MM.1S (cell line): Measurements from ENCODE around the gene FBLN2.

Experiments used
- CTCF ChIP-seq: fragments of 300-600 bp; sonication (generic); IDR thresholded peaks from 2 replicates; pipeline ENCODE4 v1.5.1; 2016; ENCODE audit warnings: antibody characterized with exemption, low read length, mixed read lengths
- EZH2 ChIP-seq: fragments of 300-600 bp; sonication (generic); optimal IDR thresholded peaks from 2 replicates; pipeline ENCODE3; 2017; ENCODE audit warnings: low read depth, mild to moderate bottlenecking, antibody characterized with exemption, low read length, mixed read lengths
- EZH2phosphoT487 ChIP-seq: fragments of 300-600 bp; sonication (generic); IDR thresholded peaks from 2 replicates; pipeline ENCODE4 v1.6.1; 2018; ENCODE audit warnings: antibody characterized with exemption, low read length

DNA sequence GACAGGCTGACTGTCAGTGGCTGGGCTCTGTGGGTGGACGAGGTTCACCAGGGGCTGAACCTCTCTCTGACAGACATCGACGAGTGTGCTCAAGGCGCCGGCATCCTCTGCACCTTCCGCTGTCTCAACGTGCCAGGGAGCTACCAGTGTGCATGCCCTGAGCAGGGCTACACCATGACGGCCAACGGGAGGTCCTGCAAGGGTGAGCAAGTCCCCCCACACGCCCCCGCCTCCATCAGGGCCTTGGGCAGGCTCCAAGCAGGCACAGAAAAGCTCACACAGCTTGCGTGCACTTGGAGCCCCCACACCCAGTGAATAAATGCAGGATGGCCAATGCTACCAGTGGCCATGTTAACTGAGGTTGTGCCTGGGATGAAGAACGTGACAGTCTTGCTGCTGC is 82.3 kb downstream of the FBLN2 start:
- TF ChIP-seq CTCF, result no peak
- TF ChIP-seq EZH2, result no peak
- no peak for TF ChIP-seq EZH2phosphoT487
